ENCODE results near the gene UAP1L1. TPM values are rescaled to one million over a fixed set of nuclear protein-coding genes. Genes with fewer than 3 reads are reported as not detected.

Gene UAP1L1
- total and polyA plus RNA-seq, 10 donors, result 12.5 to 35.9 (median 26.6) TPM

DNA sequence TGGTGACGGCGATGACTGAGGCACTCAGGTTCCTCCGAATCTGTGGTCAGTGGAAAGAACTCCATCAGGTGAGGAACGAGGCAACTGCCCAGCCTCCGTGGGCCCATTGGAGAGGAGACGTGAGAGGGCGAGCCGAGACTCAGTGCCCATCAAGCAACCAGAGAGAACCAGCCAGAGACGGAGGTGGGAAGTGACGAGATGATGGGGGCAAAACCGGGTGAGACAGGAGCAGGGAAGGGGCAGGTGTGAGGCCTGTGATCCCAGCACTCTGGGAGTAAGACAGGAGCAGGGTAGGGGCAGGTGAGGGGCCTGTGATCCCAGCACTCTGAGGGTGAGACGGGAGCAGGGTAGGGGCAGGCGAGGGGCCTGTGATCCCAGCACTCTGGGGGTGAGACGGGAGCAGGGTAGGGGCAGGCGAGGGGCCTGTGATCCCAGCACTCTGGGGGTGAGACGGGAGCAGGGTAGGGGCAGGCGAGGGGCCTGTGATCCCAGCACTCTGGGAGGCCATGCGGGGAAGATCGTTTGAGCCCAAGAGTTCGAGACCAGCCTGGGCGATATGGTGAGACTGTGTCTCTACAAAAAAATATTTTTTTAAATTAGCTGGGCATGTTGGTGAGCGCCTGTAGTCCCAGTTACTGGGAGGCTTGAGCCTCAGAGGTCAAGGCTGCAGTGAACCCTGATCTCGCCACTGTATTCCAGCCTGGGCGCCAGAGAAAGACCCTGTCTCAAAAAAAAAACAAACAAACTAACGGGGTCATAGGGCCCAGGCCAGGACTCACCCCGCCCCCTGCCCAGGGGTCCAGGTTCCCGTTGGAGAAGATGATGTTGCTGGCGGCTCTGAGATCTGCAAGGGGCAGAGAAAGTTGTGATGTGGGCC, 33.8 kb downstream of the UAP1L1 start:
- Histone ChIP-seq H3K9me3 (no peaks in the 10 kb centered on the region), H3K27ac (no peak overlapping the region), H3K36me3 (peaks cover 0 to 73% (median 64%) of the 10 kb centered on the region in 6 donors), H3K4me3 (no peak overlapping the region), H3K27me3 (replicated peaks in 1 of 7) (no peaks in the 10 kb centered on the region), H3K4me1 (peaks cover 8 to 32% (median 20%) of the 10 kb centered on the region in 6 donors)
- TF ChIP-seq CTCF (IDR thresholded peaks at IDR 0.05 in 8 of 11, conservative IDR thresholded peaks at IDR 0.05 in 3 of 11), result no peak
- peak in 1 of 3 donors; percentile 0 for TF ChIP-seq POLR2AphosphoS5 (IDR thresholded peaks at IDR 0.05)
- WGBS, 5 donors, result 88 to 93% (median 90%) methylated on average over 26 to 28 of the region's 28 CpGs
- no peak for DNase-seq
- intact Hi-C loops (cut with DNase I; ENCODE audit: low total_unique reads), result no loop called here

- intact Hi-C loops (cut with DNase I; ENCODE audit: low total_unique reads), result no loop called here
- Histone ChIP-seq H3K9me3 (no peaks in the 10 kb centered on the region), H3K4me1 (peaks cover 8 to 32% (median 20%) of the 10 kb centered on the region in 6 donors), H3K27me3 (replicated peaks in 1 of 7) (no peaks in the 10 kb centered on the region), H3K27ac (no peak overlapping the region), H3K4me3 (no peak overlapping the region), H3K36me3 (peaks cover 0 to 65% (median 55%) of the 10 kb centered on the region in 6 donors)
- DNase-seq, result no peak
- TF ChIP-seq CTCF (IDR thresholded peaks at IDR 0.05 in 8 of 11, conservative IDR thresholded peaks at IDR 0.05 in 3 of 11) (no peak), POLR2AphosphoS5 (IDR thresholded peaks at IDR 0.05) (peak in 1 of 3 donors; percentile 4), POLR2A (IDR thresholded peaks at IDR 0.05) (no peak)
- 91 to 94% (median 92%) methylated on average over 16 to 35 of the region's 35 CpGs for WGBS, 5 donors
Measured at GRCh38 chr9:137111788-137112563, 34.7 kb downstream of the UAP1L1 start.

DNA sequence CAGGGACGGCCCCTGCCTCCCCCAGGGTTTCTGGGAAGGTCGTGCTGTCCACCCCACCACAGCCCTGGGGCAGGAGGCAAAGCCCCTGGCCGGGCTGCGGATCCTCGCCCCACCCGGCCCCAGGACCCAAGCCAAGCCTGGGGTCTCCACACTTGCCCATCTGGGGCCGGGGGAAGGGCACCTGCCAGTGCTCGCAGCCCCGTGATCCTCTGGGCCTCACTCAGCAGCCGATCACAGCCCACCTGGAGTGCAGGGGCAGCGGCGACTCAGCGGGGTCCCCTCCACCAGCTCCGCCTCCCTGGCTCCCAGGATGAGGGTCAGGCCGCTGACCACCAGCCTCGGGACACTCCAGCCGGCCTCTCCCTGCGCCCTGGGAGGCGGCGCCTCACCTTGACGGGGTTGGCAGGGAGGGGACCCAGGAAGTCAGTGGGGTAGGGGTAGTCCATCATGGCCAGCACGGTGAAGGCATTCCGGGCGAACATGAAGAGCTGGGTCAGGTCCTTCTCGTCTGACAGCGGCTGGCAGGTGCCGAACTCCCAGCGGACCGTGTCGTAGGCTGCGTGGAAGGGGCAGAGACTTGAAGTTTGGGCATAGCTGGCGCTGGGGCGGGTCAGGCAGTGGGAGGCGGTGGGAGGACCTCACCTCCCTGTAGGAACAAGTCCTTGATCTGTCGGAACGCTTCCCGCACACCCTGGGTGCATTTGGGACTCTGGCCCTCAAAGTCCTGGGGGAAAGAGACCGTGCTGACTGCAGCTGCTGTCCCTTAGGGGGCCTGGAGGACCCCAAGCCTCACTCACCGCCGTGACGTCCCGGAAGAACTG, 35.5 kb downstream of the UAP1L1 start:
- Histone ChIP-seq H3K27ac (no peak overlapping the region), H3K4me3 (peak overlapping the region in 2 of 8 donors; percentile 79 to 94), H3K36me3 (peaks cover 0 to 57% (median 47%) of the 10 kb centered on the region in 6 donors), H3K27me3 (replicated peaks in 1 of 7) (no peaks in the 10 kb centered on the region), H3K9me3 (no peaks in the 10 kb centered on the region), H3K4me1 (peaks cover 8 to 32% (median 20%) of the 10 kb centered on the region in 6 donors)
- WGBS, 5 donors, result 95 to 97% (median 96%) methylated on average over 11 to 42 of the region's 42 CpGs
- TF ChIP-seq POLR2AphosphoS5 (IDR thresholded peaks at IDR 0.05) (no peak), POLR2A (IDR thresholded peaks at IDR 0.05) (no peak), CTCF (IDR thresholded peaks at IDR 0.05 in 8 of 11, conservative IDR thresholded peaks at IDR 0.05 in 3 of 11) (no peak)
- intact Hi-C loops (cut with DNase I; ENCODE audit: low total_unique reads), result no loop called here
- DNase-seq, result no peak

Data from spleen (tissue), 11 donors.